Smooth muscle cell (in vitro differentiated cells): ENCODE results near the gene SCN3B. TPM values are rescaled to one million over a fixed set of nuclear protein-coding genes. Genes with fewer than 3 reads are reported as not detected.

Experiments used
- DNase-seq: peaks from one replicate; lab custom pipeline; 2025; ENCODE audit not compliant: unreplicated experiment; lab: John Stamatoyannopoulos, UW
- H2AFZ ChIP-seq: fragments of 200-600 bp; sonication (generic); 2 replicates; pipeline ENCODE4 v1.6.0; 2016; ENCODE audit warnings: antibody characterized with exemption, low read depth, mild to moderate bottlenecking
- H3F3A ChIP-seq: fragments of 200-600 bp; sonication (generic); 2 replicates; pipeline ENCODE4 v1.6.0; 2017; ENCODE audit warnings: antibody characterized with exemption, low read depth
- H3K27ac ChIP-seq: fragments of 200-600 bp; sonication (generic); 2 replicates; pipeline ENCODE4 v1.5.1; 2016; ENCODE audit warnings: low read depth, mild to moderate bottlenecking
- H3K27me3 ChIP-seq: fragments of 200-600 bp; sonication (generic); 2 replicates; pipeline ENCODE4 v1.6.1; 2016; ENCODE audit warnings: low read depth, mild to moderate bottlenecking
- H3K36me3 ChIP-seq: fragments of 200-600 bp; sonication (generic); 2 replicates; pipeline ENCODE4 v1.5.1; 2016; ENCODE audit warnings: low read depth
- H3K4me1 ChIP-seq: fragments of 200-600 bp; sonication (generic); 2 replicates; pipeline ENCODE4 v1.5.1; 2016; ENCODE audit warnings: low read depth
- H3K4me2 ChIP-seq: fragments of 200-600 bp; sonication (generic); 2 replicates; pipeline ENCODE4 v1.6.0; 2016; ENCODE audit warnings: mild to moderate bottlenecking
- H3K4me3 ChIP-seq: fragments of 200-600 bp; sonication (generic); 2 replicates; pipeline ENCODE4 v1.5.1; 2016; ENCODE audit warnings: mild to moderate bottlenecking
- H3K79me2 ChIP-seq: fragments of 200-600 bp; sonication (generic); 2 replicates; pipeline ENCODE4 v1.6.0; 2016; ENCODE audit warnings: low read depth, mild to moderate bottlenecking
- H3K9ac ChIP-seq: fragments of 200-600 bp; sonication (generic); 2 replicates; pipeline ENCODE4 v1.6.0; 2016; ENCODE audit warnings: low read depth
- H3K9me3 ChIP-seq: fragments of 200-600 bp; sonication (generic); replicated peaks from 2 replicates; pipeline ENCODE4 v1.5.1; 2016; ENCODE audit warnings: low read depth
- H4K20me1 ChIP-seq: fragments of 200-600 bp; sonication (generic); 2 replicates; pipeline ENCODE4 v1.6.0; 2016; ENCODE audit warnings: low read depth
- CTCF ChIP-seq: fragments of 200-600 bp; sonication (generic); IDR thresholded peaks from 2 replicates; pipeline ENCODE4 v1.5.1; 2017; ENCODE audit warnings: borderline replicate concordance, mild to moderate bottlenecking, antibody characterized with exemption; ENCODE audit not compliant: insufficient read depth, poor library complexity, severe bottlenecking
- WGBS: methylation state at CpG from one replicate; pipeline ENCODE4 v1.1.7; 2016; ENCODE audit warnings: low lambda C conversion rate; 5-methylcytosine and 5-hydroxymethylcytosine counted together
- polyA plus RNA-seq: library from polyadenylated mRNA; unstranded; fragments of >200 nt; fragmentation: Nextera tagmentation; extraction: Ambion mirVana; gene quantifications from 2 replicates; pipeline ENCODE4 v1.2.1, GENCODE V29; 2016
- total RNA-seq: library from RNA; depleted of rRNA; stranded (reverse); fragments of >200 nt; gene quantifications from 2 replicates; pipeline ENCODE4 v1.2.3, GENCODE V29; 2014

The SCN3B gene
- total and polyA plus RNA-seq, 2 experiments from 2014 or later: under 0.01 to 0.23 TPM

DNA sequence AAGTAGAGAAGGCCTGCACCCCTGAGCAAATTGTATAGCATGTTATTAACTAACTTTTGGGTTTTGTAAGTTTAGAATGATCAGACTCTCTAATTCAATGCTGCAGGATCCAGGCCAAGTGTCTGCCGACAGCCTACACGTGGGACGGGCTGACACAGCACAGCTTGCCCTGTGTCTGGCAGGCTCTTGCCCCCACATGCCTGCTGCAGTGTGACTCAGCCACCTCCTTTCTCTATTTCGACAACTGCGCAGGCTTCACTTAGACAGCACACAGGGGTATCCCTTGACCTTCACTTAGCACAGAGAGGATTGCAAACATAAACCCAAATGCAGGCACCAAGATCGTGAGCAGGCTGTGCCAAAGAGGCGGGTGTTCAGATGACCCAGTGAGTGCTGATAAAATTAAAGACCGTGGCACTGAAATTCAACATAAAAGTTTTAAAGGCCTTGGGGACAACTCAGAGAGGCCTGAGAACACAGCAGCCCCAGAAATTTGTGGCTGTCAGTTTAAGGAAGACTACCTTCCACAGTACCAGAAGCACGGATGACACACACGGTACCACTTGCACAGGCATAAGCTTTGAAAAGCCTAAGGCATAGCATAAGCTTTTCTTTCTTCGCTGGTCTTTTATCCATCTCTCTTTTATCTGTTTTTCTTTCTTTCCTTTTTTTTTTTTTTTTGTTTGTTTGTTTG, 37.8 kb downstream of the SCN3B start:
- Histone ChIP-seq H3K4me3 (no peak overlapping the region), H3K79me2 (no peaks in the 10 kb centered on the region), H3K4me2 (peak overlapping the region; percentile 47), H3K4me1 (no peaks in the 10 kb centered on the region), H3K36me3 (no peaks in the 10 kb centered on the region), H3K9me3 (no peaks in the 10 kb centered on the region), H3K27ac (peak overlapping the region; percentile 82), H2AFZ (no peak overlapping the region), H4K20me1 (no peaks in the 10 kb centered on the region), H3K27me3 (no peaks in the 10 kb centered on the region), H3F3A (no peaks in the 10 kb centered on the region), H3K9ac (no peak overlapping the region)
- 29% methylated on average over 11 of the region's 11 CpGs for WGBS
- DNase-seq: peak; percentile 25
- TF ChIP-seq CTCF: no peak

- DNase-seq: no peak
- H3K4me2 ChIP-seq: no peak overlapping the region
- 92% methylated on average over 4 of the region's 4 CpGs for WGBS
- no peaks in the 10 kb centered on the region for H3K4me1 ChIP-seq
- no peak for TF ChIP-seq CTCF
- no peak overlapping the region for H3K27ac ChIP-seq
- H4K20me1 ChIP-seq: no peaks in the 10 kb centered on the region
- H3F3A ChIP-seq: no peaks in the 10 kb centered on the region
- no peaks in the 10 kb centered on the region for H3K9me3 ChIP-seq
- H3K36me3 ChIP-seq: no peaks in the 10 kb centered on the region
- no peaks in the 10 kb centered on the region for H3K79me2 ChIP-seq
- H3K9ac ChIP-seq: no peak overlapping the region
- H3K4me3 ChIP-seq: no peak overlapping the region
- H2AFZ ChIP-seq: no peak overlapping the region
- no peaks in the 10 kb centered on the region for H3K27me3 ChIP-seq
These were observed 42.7 kb downstream of the SCN3B start for GRCh38 chr11:123611698-123612097.

- 87% methylated on average over 8 of the region's 8 CpGs for WGBS
- H3F3A ChIP-seq: no peaks in the 10 kb centered on the region
- H3K36me3 ChIP-seq: no peaks in the 10 kb centered on the region
- H3K27ac ChIP-seq: no peak overlapping the region
- DNase-seq: no peak
- TF ChIP-seq CTCF: no peak
- H3K27me3 ChIP-seq: no peaks in the 10 kb centered on the region
- no peaks in the 10 kb centered on the region for H4K20me1 ChIP-seq
- no peaks in the 10 kb centered on the region for H3K79me2 ChIP-seq
- H3K9ac ChIP-seq: no peak overlapping the region
- no peak overlapping the region for H2AFZ ChIP-seq
- no peak overlapping the region for H3K4me2 ChIP-seq
- H3K4me3 ChIP-seq: no peak overlapping the region
- H3K9me3 ChIP-seq: no peaks in the 10 kb centered on the region
- no peaks in the 10 kb centered on the region for H3K4me1 ChIP-seq
These were observed 45.5 kb downstream of the SCN3B start for GRCh38 chr11:123608945-123609344.

DNA sequence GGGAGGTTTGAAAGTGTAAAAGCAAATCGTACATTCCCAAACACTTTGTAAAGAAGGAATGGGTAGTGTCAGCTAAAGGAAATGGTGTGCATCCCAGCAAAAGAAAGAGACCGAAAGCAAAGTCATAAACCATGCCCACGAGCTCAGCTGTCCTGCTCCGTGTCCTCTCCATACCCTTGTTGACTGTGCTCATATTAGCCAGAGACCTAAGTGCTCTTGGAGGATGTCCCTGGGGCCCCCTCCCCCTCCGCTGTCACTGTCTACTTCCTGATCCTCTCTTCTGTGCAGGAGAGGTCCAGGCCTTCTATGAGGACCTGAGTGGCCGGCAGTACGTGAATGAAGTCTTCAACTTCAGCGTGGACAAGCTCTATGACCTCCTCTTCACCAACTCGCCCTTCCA, 46.1 kb downstream of the SCN3B start:
- no peak overlapping the region for H3K27ac ChIP-seq
- H3K4me3 ChIP-seq: no peak overlapping the region
- no peaks in the 10 kb centered on the region for H3K36me3 ChIP-seq
- H3K4me1 ChIP-seq: no peaks in the 10 kb centered on the region
- whole genome bisulfite sequencing: 95% methylated on average over 9 of the region's 9 CpGs
- no peaks in the 10 kb centered on the region for H3K9me3 ChIP-seq
- no peaks in the 10 kb centered on the region for H3K27me3 ChIP-seq
- H2AFZ ChIP-seq: no peak overlapping the region
- H3K79me2 ChIP-seq: no peaks in the 10 kb centered on the region
- no peak overlapping the region for H3K9ac ChIP-seq
- DNase-seq: no peak
- no peak for TF ChIP-seq CTCF
- H3F3A ChIP-seq: no peaks in the 10 kb centered on the region
- H4K20me1 ChIP-seq: no peaks in the 10 kb centered on the region
- H3K4me2 ChIP-seq: no peak overlapping the region
